Embryonic facial prominence (tissue), 1 donor: ENCODE measurements around the gene ZNF740.

Source experiments
- DNase-seq: peaks from one replicate; pipeline ENCODE4 v3.0.0-alpha.2; 2016; ENCODE audit errors: extremely low spot score

Gene ZNF740

DNA sequence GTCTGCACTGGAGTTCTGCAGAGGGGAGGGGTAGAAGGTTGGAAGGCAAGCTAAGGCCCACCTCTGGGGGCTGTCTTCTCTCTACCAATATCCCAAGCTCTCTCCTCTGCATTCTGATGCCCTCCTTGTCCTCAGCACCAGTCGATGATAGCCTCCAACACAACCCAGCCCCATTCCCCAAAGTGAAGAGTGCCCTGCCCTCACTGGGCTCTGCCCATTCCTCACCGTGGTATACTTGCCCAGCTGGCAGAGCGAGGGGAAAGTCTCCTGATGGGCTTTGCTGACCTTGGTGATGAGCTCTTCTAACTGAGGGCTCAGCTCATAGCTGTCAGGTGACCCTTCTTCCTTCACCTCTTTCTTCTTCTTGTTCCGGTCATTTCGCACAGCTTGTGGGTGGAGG, 33.7 kb downstream of the ZNF740 start:
- DNase-seq = no peak

DNA sequence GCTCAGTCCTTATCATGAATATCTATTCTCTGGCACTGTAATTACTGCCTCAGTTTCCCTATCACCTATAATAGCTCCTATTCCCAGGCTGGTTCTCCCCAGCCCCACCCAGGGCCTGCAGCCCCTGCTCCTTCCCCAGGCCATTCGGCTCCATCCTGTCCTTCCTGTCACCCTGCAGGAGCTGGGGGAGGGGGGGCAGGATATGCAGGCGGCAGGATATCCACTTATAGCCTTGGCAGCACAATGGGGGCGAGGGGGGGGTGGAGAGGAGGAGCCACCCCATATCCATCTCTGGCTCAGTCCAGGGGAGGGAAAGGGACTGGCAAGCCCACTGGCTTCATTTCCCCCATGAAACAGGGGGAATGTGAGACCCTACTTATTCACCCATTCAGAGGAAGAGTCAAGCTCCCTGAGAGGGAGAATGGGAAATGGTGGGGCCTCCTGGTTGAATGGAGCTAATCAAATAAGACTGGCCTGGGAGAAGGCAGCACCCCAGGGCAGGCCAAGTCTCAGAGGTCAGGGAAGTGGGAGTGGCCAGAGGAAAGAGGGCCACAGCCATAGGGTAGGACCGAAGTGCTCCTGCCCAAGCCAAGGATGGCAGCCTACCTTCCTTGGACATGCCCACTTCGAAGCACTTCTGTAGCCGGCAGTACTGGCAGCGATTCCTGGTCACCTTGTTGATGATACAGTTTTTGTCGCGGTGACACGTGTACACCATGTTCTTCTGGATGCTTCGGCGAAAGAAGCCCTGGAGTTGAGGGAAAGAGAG, 34.3 kb downstream of the ZNF740 start:
- DNase-seq = no peak

DNA sequence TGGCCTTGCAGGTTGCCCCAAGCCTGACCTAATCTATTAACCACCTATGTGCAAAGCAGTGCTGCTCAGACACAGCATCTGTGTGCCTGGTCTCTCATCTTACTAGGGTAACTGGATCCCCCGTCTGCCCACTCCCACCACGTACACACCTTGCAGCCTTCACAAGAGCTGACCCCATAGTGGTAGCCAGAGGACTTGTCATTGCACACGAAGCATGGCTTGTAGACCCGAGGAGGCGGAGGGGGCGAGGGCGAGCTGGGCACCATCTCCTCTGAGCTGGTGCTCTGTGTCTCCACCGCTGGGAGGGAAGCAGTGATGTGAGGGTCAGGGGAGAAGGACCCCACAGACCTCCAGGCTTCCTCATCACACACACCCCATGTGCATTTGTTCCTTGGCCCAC, 35.0 kb downstream of the ZNF740 start:
- no peak for DNase-seq

DNA sequence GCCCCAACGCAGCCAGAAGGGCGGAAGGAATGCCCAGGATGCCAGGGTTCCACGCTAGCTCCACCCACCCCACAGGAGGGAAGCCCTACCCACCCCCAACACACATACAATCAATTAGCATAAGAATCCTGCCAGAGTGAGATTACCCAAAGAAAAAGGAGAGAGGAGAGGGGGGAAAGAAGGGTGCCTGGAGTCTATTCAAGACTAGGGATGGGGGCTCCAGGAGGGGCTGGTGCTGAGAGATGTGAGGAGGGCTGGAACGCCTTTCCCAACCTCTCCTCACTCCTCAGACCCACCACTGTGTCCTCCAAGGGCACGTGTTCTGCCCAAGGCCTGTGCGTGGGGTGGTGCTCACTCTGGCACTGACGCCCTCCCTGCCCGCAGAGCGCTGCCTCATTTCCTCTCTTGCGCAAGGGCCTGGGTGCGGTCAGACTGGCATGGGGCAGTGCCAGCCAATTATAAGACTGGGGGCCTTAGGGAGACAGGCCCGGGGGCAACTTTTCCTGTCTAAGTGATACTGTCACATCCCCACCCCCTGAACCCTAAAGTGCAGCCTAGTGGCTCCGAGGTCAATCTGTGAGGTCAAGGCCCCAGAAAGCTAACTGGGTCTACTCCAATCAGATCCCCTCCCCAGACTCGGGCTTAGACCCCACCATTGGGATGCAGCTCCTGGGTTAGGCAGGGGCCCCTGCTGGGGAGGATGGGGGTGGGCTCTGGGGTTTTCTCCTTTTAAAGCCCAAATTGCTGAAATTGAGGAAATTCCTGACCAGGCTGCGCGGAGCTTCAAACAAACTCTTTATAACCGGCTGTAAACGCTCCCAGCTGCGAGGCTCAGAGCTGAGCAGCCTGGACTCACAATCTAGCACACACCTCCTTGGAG, 36.8 kb downstream of the ZNF740 start:
- peak; percentile 22 for DNase-seq

DNA sequence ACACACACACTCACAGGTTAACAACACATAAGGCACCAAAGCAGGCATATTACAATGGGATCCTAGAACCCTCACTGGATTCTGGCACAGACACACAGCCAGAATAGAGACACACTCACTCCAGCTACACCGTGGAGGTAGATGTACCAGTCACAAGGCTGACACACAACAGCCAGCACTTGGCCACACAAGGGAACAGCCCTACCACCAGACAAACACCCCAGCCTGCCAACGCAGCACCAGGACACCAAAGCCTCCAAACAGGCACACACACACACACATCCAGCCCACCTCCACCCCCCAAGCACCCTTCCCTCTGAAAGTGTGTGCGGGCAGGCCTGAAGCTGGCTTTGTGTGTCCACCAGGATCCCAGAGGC, 37.4 kb downstream of the ZNF740 start:
- DNase-seq = no peak

DNA sequence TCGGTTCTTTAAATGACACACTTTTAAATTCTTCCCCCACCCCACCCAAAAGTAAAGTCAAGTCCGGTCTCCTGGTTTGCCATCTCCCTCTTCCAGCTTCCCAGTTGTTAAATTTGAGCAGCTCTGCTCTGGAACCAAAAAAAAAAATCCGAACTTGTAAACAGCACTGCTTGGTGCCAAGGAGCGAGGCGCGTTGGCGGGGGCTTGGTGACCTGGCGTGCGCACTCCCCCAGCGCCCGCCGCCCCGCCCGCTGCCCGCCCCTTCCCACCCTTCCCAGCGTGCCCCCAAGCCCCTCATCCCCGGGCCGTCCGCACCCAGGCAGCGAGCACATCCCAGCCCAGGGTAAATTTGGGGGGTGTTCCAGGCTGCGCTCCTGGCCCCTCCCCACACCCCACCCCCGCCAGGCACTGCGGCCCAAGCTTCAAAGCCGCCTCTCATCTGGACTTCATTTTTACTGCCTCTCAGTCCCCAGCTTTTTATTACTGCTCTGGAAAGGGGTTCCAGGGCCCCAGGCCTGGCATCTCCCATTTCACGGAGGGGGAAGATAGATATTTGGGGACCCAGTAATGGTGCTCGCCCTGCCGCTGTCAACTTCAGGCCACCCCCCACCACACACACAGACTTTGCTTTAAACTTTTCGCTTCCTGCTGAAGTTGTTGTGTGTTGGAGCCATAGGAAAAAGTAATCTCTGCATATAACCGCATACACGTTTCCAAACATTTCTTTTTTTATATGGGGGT, 38.2 kb downstream of the ZNF740 start:
- DNase-seq = no peak

DNA sequence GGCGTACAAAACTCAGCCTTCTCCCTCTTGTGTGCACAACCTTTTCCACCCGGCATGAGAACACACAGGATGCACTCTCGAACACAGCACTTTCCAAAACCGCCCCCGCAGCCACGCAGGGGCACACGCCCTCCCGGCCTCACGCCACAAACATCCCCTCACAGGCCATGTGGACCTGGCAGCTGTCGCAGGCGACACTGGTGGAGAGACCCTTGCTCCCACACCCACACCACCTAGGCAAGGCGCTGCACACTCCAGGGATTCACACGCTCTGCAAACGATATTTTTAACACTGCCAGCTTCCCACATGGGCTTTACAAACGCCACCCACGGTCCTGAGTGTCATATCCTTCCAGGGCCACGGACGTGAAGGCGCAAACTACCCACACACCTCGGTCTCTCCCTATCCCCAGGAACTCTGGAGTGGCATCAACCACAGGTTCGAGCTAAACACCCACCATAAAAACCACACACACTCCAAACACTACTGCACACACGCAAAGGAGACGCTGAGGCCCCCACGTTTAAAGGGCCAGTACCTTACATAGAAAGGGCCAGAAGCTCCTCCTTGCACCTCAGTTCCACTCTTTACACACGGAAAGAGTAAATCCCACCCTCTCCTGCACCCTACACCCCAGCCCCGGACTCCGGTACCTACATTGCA, 38.9 kb downstream of the ZNF740 start:
- no peak for DNase-seq

DNA sequence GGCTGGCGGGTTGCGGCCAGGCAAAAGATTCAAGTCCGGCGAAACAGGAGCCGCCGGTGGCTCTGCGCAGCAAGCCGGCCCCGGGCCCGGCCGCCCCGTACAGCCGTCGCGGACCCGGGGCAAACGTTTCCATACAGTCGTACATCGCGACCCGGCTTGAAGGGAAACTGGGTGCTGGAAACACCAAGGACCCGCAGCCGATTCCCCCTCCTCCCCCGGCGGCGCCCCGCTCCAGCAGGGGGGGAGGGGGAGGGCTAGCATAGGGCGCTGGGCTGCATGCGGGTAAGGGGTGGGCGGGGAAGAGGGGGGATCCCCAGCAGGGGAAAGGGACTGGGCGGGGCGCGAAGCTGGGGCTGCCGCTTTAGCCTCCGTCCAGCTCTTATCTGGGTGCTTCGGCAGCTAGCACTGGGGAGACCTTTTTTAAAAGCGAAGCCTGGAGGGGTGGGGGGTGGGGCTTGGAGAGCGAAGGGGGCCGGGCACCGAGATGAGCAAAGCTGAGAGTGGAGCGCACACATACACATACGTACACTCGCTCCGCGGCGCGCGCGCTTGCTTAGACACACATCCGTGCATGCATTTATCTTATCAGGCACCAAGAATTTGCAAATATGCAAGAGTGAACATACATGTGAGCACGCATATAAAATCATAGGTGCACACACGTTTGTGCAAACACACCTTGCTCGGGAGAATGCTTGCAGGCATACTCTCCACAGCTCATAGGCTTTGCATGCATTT, 39.6 kb downstream of the ZNF740 start:
- peak; percentile 67 for DNase-seq

DNA sequence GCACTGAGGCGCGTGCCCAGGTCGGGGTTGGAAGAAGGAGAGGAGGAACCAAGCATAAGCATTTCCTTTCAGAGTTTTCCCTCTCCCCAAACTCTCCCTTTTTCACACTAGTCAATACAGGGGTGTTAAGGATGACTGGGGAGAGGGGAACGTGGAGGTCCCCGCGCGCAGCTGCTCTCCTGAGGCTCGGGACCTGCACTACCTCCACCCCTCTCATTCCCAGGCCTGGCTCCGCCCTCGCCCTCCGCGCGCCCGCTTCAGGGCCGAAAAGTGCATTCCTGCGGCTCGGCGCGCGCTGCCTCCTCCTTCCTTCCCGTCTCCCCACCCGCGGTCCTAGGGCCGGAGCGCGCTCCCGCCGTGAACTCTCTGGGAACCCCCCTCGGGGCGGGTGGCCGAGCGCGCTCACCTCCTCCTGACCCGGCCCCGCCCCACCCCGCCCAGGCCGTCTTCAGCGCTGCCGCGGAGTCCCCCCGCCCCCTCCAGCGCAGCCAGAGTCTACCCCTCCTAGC, 40.2 kb downstream of the ZNF740 start:
- DNase-seq = peak; percentile 88

DNA sequence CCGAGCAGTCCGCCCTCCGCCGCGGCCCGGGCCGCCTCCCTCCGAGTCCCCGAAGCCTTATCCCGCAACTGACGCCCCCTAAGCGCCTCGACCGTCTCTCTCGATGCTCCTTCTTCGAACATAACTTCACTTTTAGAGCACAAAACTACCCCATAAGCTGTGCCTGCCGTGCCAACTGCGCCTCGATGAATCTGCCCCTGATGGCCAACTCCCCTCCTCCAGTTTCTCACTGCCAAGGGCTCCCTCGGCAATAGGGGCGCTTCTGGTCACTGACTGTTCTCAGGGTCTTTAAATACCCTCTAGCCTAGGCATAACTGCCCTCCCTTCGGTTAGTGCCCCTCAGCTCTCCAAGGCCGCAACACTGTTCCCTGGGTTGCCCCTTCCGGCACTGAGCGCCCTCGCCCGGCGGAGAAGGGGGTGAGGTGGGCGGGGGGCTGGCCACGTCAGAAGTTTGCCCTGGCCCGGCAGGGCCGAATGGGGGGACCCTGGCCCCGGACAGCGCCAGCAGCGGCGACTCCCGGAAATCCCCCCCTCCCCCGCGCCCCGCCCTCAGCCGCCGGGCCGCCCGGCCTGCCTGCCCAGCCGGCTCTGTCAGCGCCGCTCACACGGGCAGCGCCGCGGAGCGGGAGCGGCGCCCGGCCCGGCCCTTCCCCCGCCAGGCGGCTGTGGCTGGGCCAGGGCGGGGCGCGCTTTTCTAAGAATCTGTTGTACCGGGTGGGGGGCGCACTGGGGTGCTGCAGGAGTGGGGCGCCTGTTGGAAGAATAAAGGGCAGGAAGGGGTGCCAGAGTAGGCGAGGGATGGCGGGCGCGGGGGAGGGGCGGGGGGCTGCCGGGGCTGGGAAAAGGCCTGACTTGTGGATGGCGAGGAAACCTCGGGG, 40.9 kb downstream of the ZNF740 start:
- no peak for DNase-seq

DNA sequence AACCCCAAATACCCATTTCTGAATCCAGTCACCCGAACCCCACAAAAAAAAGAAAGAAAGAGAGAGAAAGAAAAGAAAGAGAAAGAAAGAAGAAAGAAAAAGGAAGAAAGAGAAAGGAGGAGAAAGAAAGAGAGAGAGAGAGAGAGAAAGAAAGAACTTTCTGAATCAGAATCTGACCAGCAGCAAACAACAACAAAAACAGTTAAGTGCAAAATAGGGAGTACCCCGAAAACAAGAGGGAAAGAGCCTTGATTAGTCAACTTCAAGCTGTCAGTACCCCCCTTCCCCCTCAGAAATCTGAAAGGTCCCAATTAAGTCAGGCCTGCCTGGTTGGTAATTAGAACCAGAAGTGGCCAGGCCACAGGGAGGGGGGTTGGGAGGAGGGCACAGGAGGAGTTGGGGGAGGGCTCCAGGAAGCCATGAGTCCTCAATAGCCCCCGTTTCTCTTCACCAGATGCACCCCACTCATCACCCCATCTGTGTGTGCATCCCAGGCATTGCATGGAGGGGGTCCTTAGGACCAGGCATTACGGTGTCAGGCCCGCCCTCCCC, 41.7 kb downstream of the ZNF740 start:
- DNase-seq = no peak

DNA sequence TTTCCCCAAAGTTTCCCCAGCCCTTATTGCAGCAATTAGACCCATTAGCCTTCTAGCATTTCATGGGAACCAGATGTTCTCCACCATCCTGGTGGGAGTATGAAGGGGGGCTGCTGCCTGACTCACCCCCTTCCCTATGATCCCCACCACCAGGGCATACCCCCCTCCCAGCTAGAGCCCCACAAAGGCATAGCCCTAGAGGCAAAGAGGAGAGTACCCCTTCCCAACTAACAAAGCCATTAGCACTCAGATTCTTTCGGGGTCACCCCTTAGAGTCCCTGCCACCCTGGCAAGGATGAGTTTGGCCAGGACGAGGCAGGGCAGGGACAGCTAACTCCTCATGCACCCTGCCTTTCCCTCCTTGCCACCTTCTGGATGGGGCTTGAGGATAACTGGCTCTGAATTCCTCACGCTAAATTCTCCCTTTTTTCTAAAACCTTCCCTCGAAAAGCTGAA, 42.3 kb downstream of the ZNF740 start:
- peak; percentile 58 for DNase-seq

DNA sequence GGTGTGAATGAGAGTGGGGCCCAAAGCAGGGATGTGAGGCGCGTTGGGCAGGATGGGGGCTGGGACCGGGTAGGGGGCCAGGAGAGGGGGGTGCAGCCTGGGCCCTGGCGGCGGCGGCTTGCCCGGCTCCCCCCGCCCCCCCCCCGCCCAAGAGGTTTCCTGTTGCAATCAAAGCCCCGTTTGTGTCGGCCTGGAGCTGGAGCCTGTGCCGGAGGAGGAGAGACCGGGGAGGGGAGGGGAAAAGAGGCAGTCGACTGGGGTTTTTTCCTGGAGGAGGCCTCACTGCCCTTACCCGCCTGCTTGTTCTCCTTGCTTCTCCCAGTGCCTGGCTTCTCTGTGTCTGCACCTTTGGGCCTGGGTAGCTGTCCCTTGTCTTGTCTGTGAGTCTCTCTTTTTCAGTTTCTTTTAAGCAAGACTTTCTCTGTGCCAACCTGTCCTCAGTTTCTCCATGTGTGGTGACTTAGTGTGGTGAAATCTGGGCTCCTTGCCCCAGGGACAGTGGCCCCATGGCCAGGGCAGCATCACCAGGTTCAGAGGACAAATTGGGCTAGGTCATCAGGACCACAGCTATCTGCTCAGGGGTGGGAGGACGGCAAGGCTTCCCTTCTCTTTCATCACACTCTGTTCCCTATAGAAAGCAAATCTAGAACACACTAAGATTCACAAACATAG, 43.0 kb downstream of the ZNF740 start:
- DNase-seq = peak; percentile 75

DNA sequence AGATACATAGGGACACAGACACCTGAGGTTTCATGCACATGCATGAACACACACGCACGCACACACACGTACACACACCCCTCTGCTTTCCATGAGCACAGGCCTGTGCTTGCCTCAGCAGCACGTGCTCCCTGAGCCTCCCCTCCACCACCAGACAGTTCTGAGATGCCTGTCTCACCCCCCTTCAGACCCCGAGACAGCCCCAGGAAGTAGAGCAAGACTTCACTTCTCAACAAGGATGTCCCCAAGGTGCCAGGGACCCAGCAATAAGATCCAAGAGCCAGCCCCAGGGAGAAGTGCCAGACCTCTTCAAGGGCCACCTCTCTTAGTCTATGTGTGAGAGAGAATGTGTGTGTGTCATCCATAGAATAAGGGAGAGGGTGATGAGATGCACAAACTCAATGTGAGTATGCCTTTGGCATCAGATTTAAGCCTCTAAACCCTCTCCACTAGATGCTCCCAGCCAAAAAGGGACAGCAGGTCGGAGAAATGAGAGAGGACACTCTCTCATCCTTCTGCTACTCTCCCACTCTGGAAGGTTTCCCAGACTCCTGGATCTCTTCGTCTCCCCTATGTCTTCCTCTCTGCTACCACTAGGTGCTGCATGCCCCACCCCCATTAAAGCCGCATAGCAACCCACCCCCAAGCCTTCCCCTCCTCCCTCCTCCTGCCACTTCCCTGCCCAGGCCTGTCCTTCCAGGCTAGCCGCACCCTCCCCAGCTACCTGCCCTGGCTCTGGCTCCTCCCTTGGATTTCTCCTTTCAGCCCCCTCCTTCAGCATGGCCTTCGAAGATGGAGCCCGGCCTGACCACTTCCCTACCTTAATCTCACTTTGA, 43.8 kb downstream of the ZNF740 start:
- no peak for DNase-seq

DNA sequence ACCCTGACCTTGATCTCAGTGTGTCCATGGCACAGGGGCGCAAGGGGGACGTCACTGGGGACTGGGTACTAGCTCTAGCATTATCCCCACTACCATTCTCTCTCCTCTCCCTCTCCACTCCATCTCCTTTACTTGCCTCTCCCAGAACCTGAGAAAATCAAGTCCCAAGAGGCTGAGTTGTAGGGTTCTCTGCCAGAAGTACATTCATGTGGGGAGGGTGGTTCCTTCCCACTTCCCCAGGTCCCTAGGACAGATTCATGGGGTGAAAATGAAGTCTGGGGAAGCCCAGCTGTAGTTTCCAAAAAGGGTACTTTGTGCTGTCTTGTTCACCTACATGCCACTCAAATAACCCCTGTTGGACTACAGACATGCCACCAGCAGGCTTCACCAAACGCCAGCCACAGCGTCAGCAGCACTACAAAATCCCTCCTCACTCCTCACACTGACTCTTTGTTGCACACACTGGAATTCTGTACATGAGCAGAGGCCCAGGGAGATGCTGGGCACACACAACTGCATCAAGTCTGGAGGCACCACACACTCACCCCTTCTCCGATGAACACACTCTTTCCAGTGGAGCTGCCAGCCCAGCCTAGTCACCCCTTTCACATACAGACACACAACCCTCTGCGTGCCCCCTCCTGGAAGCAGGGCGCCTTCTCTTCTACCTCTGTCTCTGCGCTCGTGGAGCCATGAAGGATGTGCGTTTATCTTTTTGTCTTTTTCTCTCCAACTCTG, 44.5 kb downstream of the ZNF740 start:
- peak; percentile 47 for DNase-seq

DNA sequence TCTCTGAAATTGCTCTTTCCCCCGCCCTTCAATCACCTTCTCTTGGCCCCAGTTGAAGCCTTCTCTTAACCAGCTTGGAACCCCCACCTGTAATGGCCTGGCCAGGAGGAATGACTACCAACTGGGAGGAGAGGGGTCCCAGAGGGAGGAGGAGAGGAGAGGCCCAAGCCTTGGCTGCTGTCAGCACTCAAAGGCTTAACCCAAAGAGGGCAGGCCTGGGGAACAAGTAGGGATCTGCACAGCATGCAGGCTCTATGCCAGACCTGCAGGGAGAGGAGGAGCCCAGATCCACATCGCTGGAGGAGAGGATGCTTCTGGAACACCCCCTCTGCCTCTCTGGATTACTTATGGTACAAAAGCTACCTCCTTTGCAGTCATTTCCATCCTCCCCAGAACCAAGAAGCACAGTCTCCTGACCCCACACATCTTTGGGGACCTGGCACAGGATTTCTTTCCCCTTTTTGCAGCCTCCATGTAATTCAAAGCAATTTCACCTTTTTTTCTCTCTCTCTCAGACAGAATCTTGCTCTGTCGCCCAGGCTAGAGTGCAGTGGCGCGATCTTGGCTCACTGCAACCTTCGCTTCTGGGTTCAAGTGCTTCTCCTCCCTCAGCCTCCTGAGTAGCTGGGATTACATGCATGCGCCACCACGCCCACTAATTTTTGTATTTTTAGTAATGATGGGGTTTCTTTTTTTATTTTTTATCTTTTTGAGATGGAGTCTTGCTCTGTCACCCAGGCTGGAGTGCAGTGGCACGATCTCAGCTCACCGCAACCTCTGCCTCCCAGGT, 45.3 kb downstream of the ZNF740 start:
- DNase-seq = no peak

DNA sequence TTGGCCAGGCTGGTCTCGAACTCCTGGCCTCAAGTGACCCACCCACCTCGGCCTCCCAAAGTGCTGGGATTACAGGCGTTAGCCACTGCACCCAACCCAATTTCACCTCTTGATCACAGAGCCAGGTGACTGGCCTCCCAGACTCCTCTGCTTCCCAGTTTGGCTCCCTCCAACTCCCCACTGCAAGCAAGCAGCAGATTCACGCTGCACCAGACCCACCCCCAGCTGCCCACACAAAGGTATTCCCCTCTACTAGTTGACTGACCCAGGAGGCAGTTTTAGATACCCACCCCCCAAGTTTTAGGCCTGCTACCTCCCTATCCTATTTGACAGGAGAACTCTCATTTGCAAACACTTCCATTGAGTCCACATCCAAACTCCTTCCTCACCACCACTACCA, 46.3 kb downstream of the ZNF740 start:
- DNase-seq = no peak
